GM12874 (cell line): ENCODE data around the gene AKT2.

Source experiments
- CTCF ChIP-seq: IDR thresholded peaks from 2 replicates; pipeline ENCODE4 v1.5.1; 2011; ENCODE audit warnings: low read depth, mild to moderate bottlenecking, control low read depth, low read length, moderate library complexity; ENCODE audit not compliant: insufficient read depth

The AKT2 gene

GRCh38 chr19:40247735-40248262 lies 37.3 kb downstream of the AKT2 start:
- TF ChIP-seq CTCF, result no peak

- no peak for TF ChIP-seq CTCF
Measured at GRCh38 chr19:40247178-40247577, 38.0 kb downstream of the AKT2 start.

DNA sequence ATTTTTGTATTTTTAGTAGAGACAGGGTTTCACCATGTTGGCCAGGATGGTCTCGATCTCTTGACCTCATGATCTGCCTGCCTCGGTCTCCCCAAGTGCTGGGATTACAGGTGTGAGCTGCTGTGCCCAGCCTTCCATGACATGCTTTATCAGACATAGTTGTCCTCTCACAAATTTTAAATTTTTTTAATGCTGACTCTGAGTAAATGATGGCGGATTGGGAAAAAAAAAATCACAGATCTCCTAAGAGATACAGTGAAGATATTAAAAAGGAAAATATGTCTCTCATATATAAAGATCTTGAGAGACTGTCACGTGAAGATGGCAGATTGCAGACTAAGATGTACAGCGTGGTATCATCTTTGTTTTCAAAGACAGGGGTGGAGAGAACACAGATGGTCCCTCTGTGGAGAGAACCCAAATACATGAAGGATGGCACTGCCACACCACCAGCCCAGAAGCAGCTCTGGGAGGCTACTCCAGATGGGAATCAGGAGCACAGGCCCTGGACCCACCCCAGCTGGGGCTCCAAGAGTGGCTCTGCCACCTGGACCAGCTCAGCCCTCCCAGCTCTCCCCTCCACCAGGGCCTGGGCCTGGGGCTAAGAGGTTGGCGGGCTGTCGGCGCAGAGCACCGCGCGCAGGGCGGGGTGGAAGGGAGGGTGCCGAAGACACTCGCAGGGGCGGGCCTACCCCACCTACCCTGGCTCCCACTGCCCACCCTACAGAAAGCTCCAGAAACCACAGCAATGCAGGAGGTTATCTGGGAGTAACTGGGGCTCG lies 38.7 kb downstream of the AKT2 start:
- no peak for TF ChIP-seq CTCF

- no peak for TF ChIP-seq CTCF
Measured at GRCh38 chr19:40245506-40246128, 39.5 kb downstream of the AKT2 start.

DNA sequence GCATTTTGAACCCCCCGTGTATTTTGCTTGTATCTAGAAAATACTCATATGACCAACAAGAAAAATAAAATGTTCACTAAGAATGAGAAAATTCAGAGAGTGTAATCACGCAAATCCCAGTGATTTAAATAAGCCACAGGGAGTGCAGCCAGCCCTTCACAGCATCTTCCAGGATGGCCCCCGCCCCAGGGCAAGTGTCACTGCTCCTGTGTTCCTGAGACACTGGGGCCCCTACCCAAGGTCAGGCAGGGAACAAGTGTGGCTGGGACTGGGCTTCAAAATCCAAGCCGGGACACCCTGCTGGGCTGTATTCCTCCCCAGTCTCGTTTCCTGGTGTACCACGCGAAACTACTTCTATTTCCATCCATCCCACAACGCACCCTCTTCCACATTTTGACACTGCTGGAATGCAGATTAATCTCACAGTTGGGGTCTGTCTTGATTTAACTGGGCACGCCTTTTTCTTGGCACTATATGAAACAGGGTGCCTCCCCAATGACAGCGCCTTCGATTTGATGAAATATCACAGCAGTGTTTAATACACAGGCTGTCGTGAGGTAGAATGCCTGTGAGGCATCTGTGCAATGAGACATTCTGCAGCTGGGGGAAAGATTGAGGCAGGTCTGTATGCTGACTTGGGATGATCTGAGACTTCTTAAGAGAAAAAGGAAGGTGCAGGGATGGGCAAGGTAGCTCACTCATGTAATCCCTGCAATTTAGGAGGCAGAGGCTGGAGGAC lies 40.4 kb downstream of the AKT2 start:
- no peak for TF ChIP-seq CTCF

GRCh38 chr19:40243181-40243580 lies 42.0 kb downstream of the AKT2 start:
- no peak for TF ChIP-seq CTCF

GRCh38 chr19:40242480-40242879 lies 42.7 kb downstream of the AKT2 start:
- no peak for TF ChIP-seq CTCF
